A549 (cell line): ENCODE data around the gene SLC25A19.

ENCODE experiments used
- CTCF ChIP-seq: fragments of >200 bp; sonication (Bioruptor Twin); formaldehyde crosslinking; IDR thresholded peaks from 3 replicates; pipeline ENCODE4 v1.5.1; 2016
- HDAC2 ChIP-seq: fragments of 200-600 bp; sonication (generic); IDR thresholded peaks from 2 replicates; pipeline ENCODE4 v1.6.1; 2016
- KDM1A ChIP-seq: fragments of 200-600 bp; sonication (generic); IDR thresholded peaks from 2 replicates; pipeline ENCODE4 v1.6.1; 2016; ENCODE audit warnings: low read depth, mild to moderate bottlenecking
- NPAS2 ChIP-seq: fragments of 250-450 bp; sonication (Bioruptor Pico); IDR thresholded peaks from 2 replicates; pipeline ENCODE4 v1.8.0; 2022; ENCODE audit warnings: mild to moderate bottlenecking, moderate library complexity, borderline replicate concordance
- POLR2A ChIP-seq: IDR thresholded peaks from 2 replicates; pipeline ENCODE4 v1.6.1; 2012; ENCODE audit warnings: mild to moderate bottlenecking, low read length
- ZFP36 ChIP-seq: fragments of 450-650 bp; IDR thresholded peaks from 2 replicates; pipeline ENCODE4 v1.6.1; 2014; ENCODE audit warnings: borderline replicate concordance; ENCODE audit not compliant: partially characterized antibody

- TF ChIP-seq POLR2A (no peak), HDAC2 (no peak), NPAS2 (CRISPR knock-in tag) (no peak), CTCF (no peak), ZFP36 (no peak), KDM1A (no peak)
Observed at GRCh38 chr17:75232786-75233185, 56.4 kb downstream of the SLC25A19 start.
